ENCODE data around the gene PLCXD3. TPM values are rescaled to one million over a fixed set of nuclear protein-coding genes. Genes with fewer than 3 reads are reported as not detected.

The PLCXD3 gene
- total RNA-seq, 4 donors from 2014 or later: 1.3 to 10.9 (median 2.5) TPM

DNA sequence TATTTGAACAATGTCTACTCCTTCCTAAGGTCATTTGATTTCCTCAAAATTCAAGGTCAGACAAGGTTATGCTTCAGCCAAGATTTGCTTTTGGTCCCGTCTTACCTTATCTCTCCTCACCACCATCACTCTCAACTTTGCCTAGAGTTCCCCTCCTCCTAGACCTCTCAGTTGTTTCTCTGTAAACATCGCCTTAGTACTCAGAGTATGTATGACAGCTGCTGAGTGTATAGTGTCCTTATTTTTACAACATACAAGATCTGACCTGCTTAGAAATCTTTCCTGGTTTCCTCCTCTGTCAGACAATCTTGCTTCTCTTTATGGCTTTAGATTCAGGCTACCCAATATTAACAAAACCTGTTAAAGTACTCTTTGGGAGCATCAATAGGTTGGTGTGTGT lies 247.1 kb downstream of the PLCXD3 start:
- WGBS, 2 donors: 85 to 86% methylated on average over 2 of the region's 2 CpGs
- Histone ChIP-seq H3K4me1 (no peaks in the 10 kb centered on the region), H3K9me3 (no peaks in the 10 kb centered on the region), H3K27me3 (no peaks in the 10 kb centered on the region), H3K36me3 (no peaks in the 10 kb centered on the region), H3K27ac (no peak overlapping the region), H3K4me3 (replicated peaks in 1 of 3) (no peak overlapping the region)
- TF ChIP-seq POLR2A (IDR thresholded peaks at IDR 0.05): no peak
- TF ChIP-seq, protein P1, sequence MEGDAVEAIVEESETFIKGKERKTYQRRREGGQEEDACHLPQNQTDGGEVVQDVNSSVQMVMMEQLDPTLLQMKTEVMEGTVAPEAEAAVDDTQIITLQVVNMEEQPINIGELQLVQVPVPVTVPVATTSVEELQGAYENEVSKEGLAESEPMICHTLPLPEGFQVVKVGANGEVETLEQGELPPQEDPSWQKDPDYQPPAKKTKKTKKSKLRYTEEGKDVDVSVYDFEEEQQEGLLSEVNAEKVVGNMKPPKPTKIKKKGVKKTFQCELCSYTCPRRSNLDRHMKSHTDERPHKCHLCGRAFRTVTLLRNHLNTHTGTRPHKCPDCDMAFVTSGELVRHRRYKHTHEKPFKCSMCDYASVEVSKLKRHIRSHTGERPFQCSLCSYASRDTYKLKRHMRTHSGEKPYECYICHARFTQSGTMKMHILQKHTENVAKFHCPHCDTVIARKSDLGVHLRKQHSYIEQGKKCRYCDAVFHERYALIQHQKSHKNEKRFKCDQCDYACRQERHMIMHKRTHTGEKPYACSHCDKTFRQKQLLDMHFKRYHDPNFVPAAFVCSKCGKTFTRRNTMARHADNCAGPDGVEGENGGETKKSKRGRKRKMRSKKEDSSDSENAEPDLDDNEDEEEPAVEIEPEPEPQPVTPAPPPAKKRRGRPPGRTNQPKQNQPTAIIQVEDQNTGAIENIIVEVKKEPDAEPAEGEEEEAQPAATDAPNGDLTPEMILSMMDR (IDR thresholded peaks at IDR 0.05): no peak
- intact Hi-C loops (cut with DNase I): no loop called here
- DNase-seq: no peak
